Trophoblast cell (in vitro differentiated cells and primary cell): ENCODE measurements around the gene SOST.

Source experiments
- DNase-seq, 2 donors: peaks; one replicate each; pipeline ENCODE4 v3.0.0-alpha.2; 2016
- H2AFZ ChIP-seq: 2 replicates; pipeline ENCODE4 v1.6.1; 2013; ENCODE audit warnings: low read length, moderate library complexity, mild to moderate bottlenecking; ENCODE audit not compliant: insufficient read depth, poor library complexity
- H2AK5ac ChIP-seq: 2 replicates; pipeline ENCODE4 v1.6.1; 2013; ENCODE audit warnings: mild to moderate bottlenecking, low read length
- H2BK120ac ChIP-seq: 2 replicates; pipeline ENCODE4 v1.6.1; 2013; ENCODE audit warnings: low read length, mild to moderate bottlenecking, moderate library complexity; ENCODE audit not compliant: insufficient read depth, poor library complexity
- H2BK12ac ChIP-seq: 2 replicates; pipeline ENCODE4 v1.6.1; 2013; ENCODE audit warnings: mild to moderate bottlenecking, low read length, moderate library complexity
- H2BK5ac ChIP-seq: 2 replicates; pipeline ENCODE4 v1.6.1; 2013; ENCODE audit warnings: low read length, low read depth, moderate library complexity, mild to moderate bottlenecking; ENCODE audit not compliant: poor library complexity
- H3K14ac ChIP-seq: 2 replicates; pipeline ENCODE4 v1.6.1; 2013; ENCODE audit warnings: mild to moderate bottlenecking, low read length
- H3K18ac ChIP-seq: 2 replicates; pipeline ENCODE4 v1.6.1; 2013; ENCODE audit warnings: mild to moderate bottlenecking, low read length
- H3K23ac ChIP-seq: 2 replicates; pipeline ENCODE4 v1.6.1; 2013; ENCODE audit warnings: low read length
- H3K27ac ChIP-seq: 2 replicates; pipeline ENCODE4 v1.5.1; 2013; ENCODE audit warnings: low read depth, mild to moderate bottlenecking, inconsistent platforms, low read length, moderate library complexity
- H3K27me3 ChIP-seq: 2 replicates; pipeline ENCODE4 v1.6.1; 2013; ENCODE audit warnings: inconsistent platforms, mild to moderate bottlenecking, low read length, moderate library complexity; ENCODE audit not compliant: insufficient read depth
- H3K36me3 ChIP-seq, 2 experiments: 1 replicate in 1 of 2; 2 replicates in 1 of 2; pipeline ENCODE4 v1.6.1; 2013; ENCODE audit warnings: low read length in 2 of 2, mild to moderate bottlenecking in 2 of 2, moderate library complexity in 1 of 2; ENCODE audit not compliant: insufficient read depth in 2 of 2, control insufficient read depth in 1 of 2
- H3K4ac ChIP-seq: 2 replicates; pipeline ENCODE4 v1.6.1; 2013; ENCODE audit warnings: low read depth, mild to moderate bottlenecking, low read length, moderate library complexity
- H3K4me1 ChIP-seq, 2 experiments: 1 replicate in 1 of 2; 2 replicates in 1 of 2; pipeline ENCODE4 v1.6.1; 2013; ENCODE audit warnings: low read length in 2 of 2, mild to moderate bottlenecking in 2 of 2, moderate library complexity in 1 of 2; ENCODE audit not compliant: insufficient read depth in 2 of 2, control insufficient read depth in 1 of 2
- H3K4me2 ChIP-seq: 2 replicates; pipeline ENCODE4 v1.6.1; 2013; ENCODE audit warnings: inconsistent platforms, mild to moderate bottlenecking, low read length, moderate library complexity
- H3K4me3 ChIP-seq: 2 replicates; pipeline ENCODE4 v1.5.1; 2013; ENCODE audit warnings: mild to moderate bottlenecking, low read depth, low read length, inconsistent platforms
- H3K79me1 ChIP-seq: one replicate; pipeline ENCODE4 v1.6.1; 2013; ENCODE audit warnings: low read length
- H3K79me2 ChIP-seq: 2 replicates; pipeline ENCODE4 v1.6.1; 2013; ENCODE audit warnings: low read length, mild to moderate bottlenecking; ENCODE audit not compliant: control insufficient read depth, insufficient read depth, poor library complexity
- H3K9ac ChIP-seq: 2 replicates; pipeline ENCODE4 v1.6.1; 2013; ENCODE audit warnings: mild to moderate bottlenecking, low read length
- H3K9me3 ChIP-seq: 2 replicates; pipeline ENCODE4 v1.6.1; 2013; ENCODE audit warnings: low read depth, mild to moderate bottlenecking, control low read depth, inconsistent platforms, low read length; ENCODE audit not compliant: insufficient read depth
- H4K12ac ChIP-seq: 2 replicates; pipeline ENCODE4 v1.6.1; 2013; ENCODE audit warnings: low read depth, mild to moderate bottlenecking, low read length, moderate library complexity
- H4K8ac ChIP-seq: 2 replicates; pipeline ENCODE4 v1.6.1; 2013; ENCODE audit warnings: low read depth, mild to moderate bottlenecking, low read length, moderate library complexity
- H4K91ac ChIP-seq: one replicate; pipeline ENCODE4 v1.6.1; 2013; ENCODE audit warnings: low read depth, mild to moderate bottlenecking, low read length, moderate library complexity
- WGBS: extraction: QIAGEN DNeasy Blood & Tissue Kit; methylation state at CpG from one replicate; pipeline ENCODE4 v1.1.7; 2013; ENCODE audit warnings: missing lambda C conversion rate; ENCODE audit not compliant: insufficient read length, insufficient coverage; ENCODE audit errors: extremely low coverage; 5-methylcytosine and 5-hydroxymethylcytosine counted together

The SOST gene

GRCh38 chr17:43788540-43788939 is 29.9 kb upstream of the SOST start:
- Histone ChIP-seq H4K91ac (no peak overlapping the region), H3K18ac (no peak overlapping the region), H3K9me3 (no peaks in the 10 kb centered on the region), H2BK12ac (no peak overlapping the region), H2AK5ac (no peak overlapping the region), H3K27me3 (no peaks in the 10 kb centered on the region), H3K4me1 (no peaks in the 10 kb centered on the region), H3K4me2 (no peak overlapping the region), H3K36me3 (no peaks in the 10 kb centered on the region), H3K4ac (no peak overlapping the region), H3K79me1 (no peaks in the 10 kb centered on the region), H4K8ac (no peak overlapping the region), H2BK120ac (no peak overlapping the region), H2BK5ac (no peak overlapping the region), H3K9ac (no peak overlapping the region), H4K12ac (no peak overlapping the region), H3K79me2 (no peaks in the 10 kb centered on the region), H3K4me3 (no peak overlapping the region), H2AFZ (no peak overlapping the region), H3K27ac (no peak overlapping the region), H3K23ac (no peak overlapping the region), H3K14ac (no peak overlapping the region)
- no peak for DNase-seq
- no CpG with 5 or more reads among the region's 5 CpGs for WGBS

- H3K4me1 ChIP-seq: no peaks in the 10 kb centered on the region
- WGBS: no CpG with 5 or more reads among the region's 2 CpGs
- no peaks in the 10 kb centered on the region for H3K9me3 ChIP-seq
- H4K8ac ChIP-seq: no peak overlapping the region
- H3K9ac ChIP-seq: no peak overlapping the region
- H3K4ac ChIP-seq: no peak overlapping the region
- H3K4me2 ChIP-seq: no peak overlapping the region
- H2AFZ ChIP-seq: no peak overlapping the region
- H4K12ac ChIP-seq: no peak overlapping the region
- H3K27me3 ChIP-seq: no peaks in the 10 kb centered on the region
- H3K23ac ChIP-seq: no peak overlapping the region
- no peak overlapping the region for H3K18ac ChIP-seq
- H3K79me1 ChIP-seq: no peaks in the 10 kb centered on the region
- no peak overlapping the region for H2BK12ac ChIP-seq
- H2BK5ac ChIP-seq: no peak overlapping the region
- DNase-seq: no peak
- H2AK5ac ChIP-seq: no peak overlapping the region
- no peaks in the 10 kb centered on the region for H3K79me2 ChIP-seq
- no peak overlapping the region for H3K4me3 ChIP-seq
- no peak overlapping the region for H4K91ac ChIP-seq
- H3K36me3 ChIP-seq: no peaks in the 10 kb centered on the region
- H3K27ac ChIP-seq: no peak overlapping the region
- no peak overlapping the region for H3K14ac ChIP-seq
- H2BK120ac ChIP-seq: no peak overlapping the region
These were observed 29.1 kb upstream of the SOST start for GRCh38 chr17:43787728-43788127.

GRCh38 chr17:43784628-43785101 is 26.1 kb upstream of the SOST start:
- Histone ChIP-seq H3K9me3 (no peaks in the 10 kb centered on the region), H3K79me2 (no peaks in the 10 kb centered on the region), H3K36me3 (no peaks in the 10 kb centered on the region), H3K4me2 (no peak overlapping the region), H3K79me1 (no peaks in the 10 kb centered on the region), H3K18ac (no peak overlapping the region), H3K27ac (no peak overlapping the region), H3K4ac (no peak overlapping the region), H2AFZ (no peak overlapping the region), H4K91ac (no peak overlapping the region), H3K9ac (no peak overlapping the region), H3K4me3 (no peak overlapping the region), H4K12ac (no peak overlapping the region), H3K27me3 (no peaks in the 10 kb centered on the region), H2BK12ac (no peak overlapping the region), H3K4me1 (no peaks in the 10 kb centered on the region), H2AK5ac (no peak overlapping the region), H2BK5ac (no peak overlapping the region), H3K23ac (no peak overlapping the region), H4K8ac (no peak overlapping the region), H2BK120ac (no peak overlapping the region), H3K14ac (no peak overlapping the region)
- DNase-seq: no peak
- no CpG with 5 or more reads among the region's 5 CpGs for WGBS

GRCh38 chr17:43784068-43784467 is 25.5 kb upstream of the SOST start:
- WGBS: no CpG with 5 or more reads among the region's 2 CpGs

More at GRCh38 chr17:43784068-43784467, 25.5 kb upstream of the SOST start:
- no peak overlapping the region for H2BK12ac ChIP-seq
- H4K91ac ChIP-seq: no peak overlapping the region
- H2BK120ac ChIP-seq: no peak overlapping the region
- H3K23ac ChIP-seq: no peak overlapping the region
- no peak overlapping the region for H4K12ac ChIP-seq
- no peak overlapping the region for H3K9ac ChIP-seq
- H3K4me2 ChIP-seq: no peak overlapping the region
- no peak overlapping the region for H2BK5ac ChIP-seq
- DNase-seq: no peak
- no peak overlapping the region for H3K4ac ChIP-seq
- H3K4me1 ChIP-seq: no peaks in the 10 kb centered on the region
- no peak overlapping the region for H3K4me3 ChIP-seq
- H3K14ac ChIP-seq: no peak overlapping the region
- no peak overlapping the region for H4K8ac ChIP-seq
- H3K9me3 ChIP-seq: no peaks in the 10 kb centered on the region
- no peak overlapping the region for H3K18ac ChIP-seq
- no peaks in the 10 kb centered on the region for H3K36me3 ChIP-seq
- H3K79me2 ChIP-seq: no peaks in the 10 kb centered on the region
- no peak overlapping the region for H2AFZ ChIP-seq
- H3K27me3 ChIP-seq: no peaks in the 10 kb centered on the region
- H2AK5ac ChIP-seq: no peak overlapping the region
- no peak overlapping the region for H3K27ac ChIP-seq
- H3K79me1 ChIP-seq: peaks cover 2% of the 10 kb centered on the region
